ENCODE data around the gene DPH2.

GRCh38 chr1:43994794-43995790, 25.3 kb downstream of the DPH2 start:
- no peak for TF ChIP-seq EP300 (IDR thresholded peaks at IDR 0.05)
- TF ChIP-seq, protein P1, sequence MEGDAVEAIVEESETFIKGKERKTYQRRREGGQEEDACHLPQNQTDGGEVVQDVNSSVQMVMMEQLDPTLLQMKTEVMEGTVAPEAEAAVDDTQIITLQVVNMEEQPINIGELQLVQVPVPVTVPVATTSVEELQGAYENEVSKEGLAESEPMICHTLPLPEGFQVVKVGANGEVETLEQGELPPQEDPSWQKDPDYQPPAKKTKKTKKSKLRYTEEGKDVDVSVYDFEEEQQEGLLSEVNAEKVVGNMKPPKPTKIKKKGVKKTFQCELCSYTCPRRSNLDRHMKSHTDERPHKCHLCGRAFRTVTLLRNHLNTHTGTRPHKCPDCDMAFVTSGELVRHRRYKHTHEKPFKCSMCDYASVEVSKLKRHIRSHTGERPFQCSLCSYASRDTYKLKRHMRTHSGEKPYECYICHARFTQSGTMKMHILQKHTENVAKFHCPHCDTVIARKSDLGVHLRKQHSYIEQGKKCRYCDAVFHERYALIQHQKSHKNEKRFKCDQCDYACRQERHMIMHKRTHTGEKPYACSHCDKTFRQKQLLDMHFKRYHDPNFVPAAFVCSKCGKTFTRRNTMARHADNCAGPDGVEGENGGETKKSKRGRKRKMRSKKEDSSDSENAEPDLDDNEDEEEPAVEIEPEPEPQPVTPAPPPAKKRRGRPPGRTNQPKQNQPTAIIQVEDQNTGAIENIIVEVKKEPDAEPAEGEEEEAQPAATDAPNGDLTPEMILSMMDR (IDR thresholded peaks at IDR 0.05) = no peak
